Activated CD4-positive, CD25-positive, alpha-beta regulatory T cell treated with anti-CD3 and anti-CD28 coated beads, Interleukin-2, amount 50 U/mL, for 72 hours (primary cell): ENCODE measurements around the gene RMDN3.

Source experiments
- DNase-seq: peaks from one replicate; pipeline ENCODE4 v3.0.0; 2021

The RMDN3 gene

GRCh38 chr15:40754883-40755811, at the start of gene RMDN3:
TSS of gene RMDN3 (minus strand) at chr15:40755254. CDS start at chr15:40754783, 471 bp downstream.
- DNase-seq: peak; percentile 96

- DNase-seq: no peak
Observed at GRCh38 chr15:40803688-40804087, 48.6 kb upstream of the RMDN3 start.

GRCh38 chr15:40803076-40803475, 48.0 kb upstream of the RMDN3 start:
- DNase-seq: no peak

GRCh38 chr15:40799523-40799922, 44.5 kb upstream of the RMDN3 start:
- no peak for DNase-seq

GRCh38 chr15:40796512-40796911, 41.5 kb upstream of the RMDN3 start:
- DNase-seq: no peak

- no peak for DNase-seq
Observed at GRCh38 chr15:40796041-40796440, 41.0 kb upstream of the RMDN3 start.

- no peak for DNase-seq
Observed at GRCh38 chr15:40793216-40793989, 38.3 kb upstream of the RMDN3 start.

GRCh38 chr15:40792394-40792793, 37.3 kb upstream of the RMDN3 start:
- DNase-seq: no peak

GRCh38 chr15:40790718-40791117, 35.7 kb upstream of the RMDN3 start:
- DNase-seq: no peak

GRCh38 chr15:40789999-40790398, 34.9 kb upstream of the RMDN3 start:
- no peak for DNase-seq

- DNase-seq: no peak
Observed at GRCh38 chr15:40789119-40789518, 34.1 kb upstream of the RMDN3 start.

- DNase-seq: no peak
Observed at GRCh38 chr15:40787991-40788390, 32.9 kb upstream of the RMDN3 start.

- DNase-seq: no peak
Observed at GRCh38 chr15:40787344-40787841, 32.3 kb upstream of the RMDN3 start.

GRCh38 chr15:40785814-40786213, 30.8 kb upstream of the RMDN3 start:
- DNase-seq: no peak

GRCh38 chr15:40785164-40785563, 30.1 kb upstream of the RMDN3 start:
- no peak for DNase-seq

GRCh38 chr15:40782609-40783227, 27.7 kb upstream of the RMDN3 start:
- peak; percentile 75 for DNase-seq

- DNase-seq: no peak
Observed at GRCh38 chr15:40776537-40777141, 21.6 kb upstream of the RMDN3 start.

GRCh38 chr15:40775740-40776536, 20.9 kb upstream of the RMDN3 start:
- no peak for DNase-seq

- no peak for DNase-seq
Observed at GRCh38 chr15:40775007-40775406, 20.0 kb upstream of the RMDN3 start.

GRCh38 chr15:40773902-40774301, 18.8 kb upstream of the RMDN3 start:
- DNase-seq: no peak

GRCh38 chr15:40773496-40773895, 18.4 kb upstream of the RMDN3 start:
- no peak for DNase-seq

GRCh38 chr15:40772014-40772413, 17.0 kb upstream of the RMDN3 start:
- DNase-seq: no peak
